ENCODE results near the gene UBE2D2.

GRCh38 chr5:139571966-139572365 lies 10.8 kb downstream of the UBE2D2 start:
- no peak for TF ChIP-seq ARNTL (CRISPR knock-in tag; IDR thresholded peaks at IDR 0.05; ENCODE audit: borderline replicate concordance, low read depth)
- TF ChIP-seq ZFP3 (CRISPR knock-in tag; IDR thresholded peaks at IDR 0.05), result no peak
- TF ChIP-seq CREB5 (CRISPR knock-in tag; IDR thresholded peaks at IDR 0.05; ENCODE audit: low read depth), result no peak
- TF ChIP-seq PATZ1 (CRISPR knock-in tag; IDR thresholded peaks at IDR 0.05; ENCODE audit: borderline replicate concordance), result no peak
- no peak for TF ChIP-seq BACH2 (CRISPR knock-in tag; IDR thresholded peaks at IDR 0.05; ENCODE audit: borderline replicate concordance)
- TF ChIP-seq ESRRG (CRISPR knock-in tag; IDR thresholded peaks at IDR 0.05), result no peak

All from SK-N-SH treated with all-trans-retinoic acid at 6 μM for 48 hours (cell line).